ENCODE results near the gene VASH1.
A peak's percentile ranks its signal among the peaks of the same experiment; 100 is the strongest.

Gene VASH1

DNA sequence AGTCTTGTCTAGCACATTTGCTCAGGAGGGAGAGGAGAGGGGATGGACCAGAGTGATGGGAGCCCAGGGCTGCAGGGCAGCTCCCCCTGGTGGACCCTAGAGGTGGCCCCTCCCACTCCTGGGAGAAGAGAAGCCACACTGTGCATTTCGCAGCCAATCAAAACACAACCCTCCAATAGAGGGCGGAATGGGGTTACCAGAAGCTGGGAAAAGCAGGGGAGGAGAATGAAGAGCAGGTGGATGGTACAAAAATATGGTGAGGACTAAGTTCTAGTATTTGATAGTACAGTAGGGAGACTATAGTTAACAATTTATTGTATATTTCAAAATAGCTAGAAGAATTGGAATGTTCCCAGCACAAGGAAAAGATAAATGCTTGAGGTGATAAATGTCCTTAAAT, 23.6 kb downstream of the VASH1 start:
- Histone ChIP-seq H3K4me3 (ENCODE audit: low read depth, low read length) (no peak overlapping the region), H3K27ac (ENCODE audit: extremely low read depth, low read depth, low read length) (no peak overlapping the region), H3K36me3 (ENCODE audit: control insufficient read depth in 2 of 2, insufficient read depth in 1 of 2, low read length in 2 of 2) (peaks cover 12 to 90% of the 10 kb centered on the region in 2 experiments), H3K4me1 (ENCODE audit: control insufficient read depth, insufficient read depth, low read length) (no peaks in the 10 kb centered on the region), H3K9me3 (ENCODE audit: control insufficient read depth, insufficient read depth, low read depth, low read length) (no peaks in the 10 kb centered on the region)
- ChIA-PET POLR2A (interaction anchor here (1.6 kb wide), 1 partner anchor 26 kb away, joined by 3 read pairs; no protein-coding TSS in a partner anchor), CTCF (interaction anchor here (0.5 to 4.6 kb wide), 37 partner anchors 8 to 1097 kb away, joined by 3 to 77 read pairs (median 5); partner anchors contain the start of genes ANGEL1 and LRRC74A)
- 0 out of 2 replicates have a peak, but pooled peaks have one; percentile 34 for TF ChIP-seq ZFHX2 (tag by site-specific recombination; conservative IDR thresholded peaks at IDR 0.05)
- TF ChIP-seq, protein P1, sequence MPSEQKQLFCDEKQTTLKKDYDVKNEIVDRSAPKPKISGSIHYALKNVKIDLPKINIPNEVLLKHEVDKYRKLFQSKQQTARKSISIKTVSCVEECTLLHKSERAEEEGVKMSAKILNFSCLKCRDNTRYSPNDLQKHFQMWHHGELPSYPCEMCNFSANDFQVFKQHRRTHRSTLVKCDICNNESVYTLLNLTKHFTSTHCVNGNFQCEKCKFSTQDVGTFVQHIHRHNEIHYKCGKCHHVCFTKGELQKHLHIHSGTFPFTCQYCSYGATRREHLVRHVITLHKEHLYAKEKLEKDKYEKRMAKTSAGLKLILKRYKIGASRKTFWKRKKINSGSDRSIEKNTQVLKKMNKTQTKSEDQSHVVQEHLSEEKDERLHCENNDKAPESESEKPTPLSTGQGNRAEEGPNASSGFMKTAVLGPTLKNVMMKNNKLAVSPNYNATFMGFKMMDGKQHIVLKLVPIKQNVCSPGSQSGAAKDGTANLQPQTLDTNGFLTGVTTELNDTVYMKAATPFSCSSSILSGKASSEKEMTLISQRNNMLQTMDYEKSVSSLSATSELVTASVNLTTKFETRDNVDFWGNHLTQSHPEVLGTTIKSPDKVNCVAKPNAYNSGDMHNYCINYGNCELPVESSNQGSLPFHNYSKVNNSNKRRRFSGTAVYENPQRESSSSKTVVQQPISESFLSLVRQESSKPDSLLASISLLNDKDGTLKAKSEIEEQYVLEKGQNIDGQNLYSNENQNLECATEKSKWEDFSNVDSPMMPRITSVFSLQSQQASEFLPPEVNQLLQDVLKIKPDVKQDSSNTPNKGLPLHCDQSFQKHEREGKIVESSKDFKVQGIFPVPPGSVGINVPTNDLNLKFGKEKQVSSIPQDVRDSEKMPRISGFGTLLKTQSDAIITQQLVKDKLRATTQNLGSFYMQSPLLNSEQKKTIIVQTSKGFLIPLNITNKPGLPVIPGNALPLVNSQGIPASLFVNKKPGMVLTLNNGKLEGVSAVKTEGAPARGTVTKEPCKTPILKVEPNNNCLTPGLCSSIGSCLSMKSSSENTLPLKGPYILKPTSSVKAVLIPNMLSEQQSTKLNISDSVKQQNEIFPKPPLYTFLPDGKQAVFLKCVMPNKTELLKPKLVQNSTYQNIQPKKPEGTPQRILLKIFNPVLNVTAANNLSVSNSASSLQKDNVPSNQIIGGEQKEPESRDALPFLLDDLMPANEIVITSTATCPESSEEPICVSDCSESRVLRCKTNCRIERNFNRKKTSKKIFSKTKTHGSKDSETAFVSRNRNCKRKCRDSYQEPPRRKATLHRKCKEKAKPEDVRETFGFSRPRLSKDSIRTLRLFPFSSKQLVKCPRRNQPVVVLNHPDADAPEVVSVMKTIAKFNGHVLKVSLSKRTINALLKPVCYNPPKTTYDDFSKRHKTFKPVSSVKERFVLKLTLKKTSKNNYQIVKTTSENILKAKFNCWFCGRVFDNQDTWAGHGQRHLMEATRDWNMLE (tag by site-specific recombination; conservative IDR thresholded peaks at IDR 0.05; ENCODE audit: low read depth): no peak
- TF ChIP-seq, protein P2, sequence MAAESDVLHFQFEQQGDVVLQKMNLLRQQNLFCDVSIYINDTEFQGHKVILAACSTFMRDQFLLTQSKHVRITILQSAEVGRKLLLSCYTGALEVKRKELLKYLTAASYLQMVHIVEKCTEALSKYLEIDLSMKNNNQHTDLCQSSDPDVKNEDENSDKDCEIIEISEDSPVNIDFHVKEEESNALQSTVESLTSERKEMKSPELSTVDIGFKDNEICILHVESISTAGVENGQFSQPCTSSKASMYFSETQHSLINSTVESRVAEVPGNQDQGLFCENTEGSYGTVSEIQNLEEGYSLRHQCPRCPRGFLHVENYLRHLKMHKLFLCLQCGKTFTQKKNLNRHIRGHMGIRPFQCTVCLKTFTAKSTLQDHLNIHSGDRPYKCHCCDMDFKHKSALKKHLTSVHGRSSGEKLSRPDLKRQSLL (tag by site-specific recombination; IDR thresholded peaks at IDR 0.05): no peak
- TF ChIP-seq GLIS1 (tag by site-specific recombination; IDR thresholded peaks at IDR 0.05): 0 out of 2 replicates have a peak, but pooled peaks have one; percentile 15
- TF ChIP-seq, protein P3, sequence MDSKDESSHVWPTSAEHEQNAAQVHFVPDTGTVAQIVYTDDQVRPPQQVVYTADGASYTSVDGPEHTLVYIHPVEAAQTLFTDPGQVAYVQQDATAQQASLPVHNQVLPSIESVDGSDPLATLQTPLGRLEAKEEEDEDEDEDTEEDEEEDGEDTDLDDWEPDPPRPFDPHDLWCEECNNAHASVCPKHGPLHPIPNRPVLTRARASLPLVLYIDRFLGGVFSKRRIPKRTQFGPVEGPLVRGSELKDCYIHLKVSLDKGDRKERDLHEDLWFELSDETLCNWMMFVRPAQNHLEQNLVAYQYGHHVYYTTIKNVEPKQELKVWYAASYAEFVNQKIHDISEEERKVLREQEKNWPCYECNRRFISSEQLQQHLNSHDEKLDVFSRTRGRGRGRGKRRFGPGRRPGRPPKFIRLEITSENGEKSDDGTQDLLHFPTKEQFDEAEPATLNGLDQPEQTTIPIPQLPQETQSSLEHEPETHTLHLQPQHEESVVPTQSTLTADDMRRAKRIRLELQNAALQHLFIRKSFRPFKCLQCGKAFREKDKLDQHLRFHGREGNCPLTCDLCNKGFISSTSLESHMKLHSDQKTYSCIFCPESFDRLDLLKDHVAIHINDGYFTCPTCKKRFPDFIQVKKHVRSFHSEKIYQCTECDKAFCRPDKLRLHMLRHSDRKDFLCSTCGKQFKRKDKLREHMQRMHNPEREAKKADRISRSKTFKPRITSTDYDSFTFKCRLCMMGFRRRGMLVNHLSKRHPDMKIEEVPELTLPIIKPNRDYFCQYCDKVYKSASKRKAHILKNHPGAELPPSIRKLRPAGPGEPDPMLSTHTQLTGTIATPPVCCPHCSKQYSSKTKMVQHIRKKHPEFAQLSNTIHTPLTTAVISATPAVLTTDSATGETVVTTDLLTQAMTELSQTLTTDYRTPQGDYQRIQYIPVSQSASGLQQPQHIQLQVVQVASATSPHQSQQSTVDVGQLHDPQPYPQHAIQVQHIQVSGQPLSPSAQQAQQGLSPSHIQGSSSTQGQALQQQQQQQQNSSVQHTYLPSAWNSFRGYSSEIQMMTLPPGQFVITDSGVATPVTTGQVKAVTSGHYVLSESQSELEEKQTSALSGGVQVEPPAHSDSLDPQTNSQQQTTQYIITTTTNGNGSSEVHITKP (tag by site-specific recombination; IDR thresholded peaks at IDR 0.05): 0 out of 2 replicates have a peak, but pooled peaks have one; percentile 27
- TF ChIP-seq ZNF341 (tag by site-specific recombination; IDR thresholded peaks at IDR 0.05; ENCODE audit: low read depth): peak; percentile 81
- TF ChIP-seq SP3 (tag by site-specific recombination; IDR thresholded peaks at IDR 0.05): peak; percentile 56; the same call in 1 of the 2 replicates
- TF ChIP-seq ZNF654 (tag by site-specific recombination; IDR thresholded peaks at IDR 0.05; ENCODE audit: low read depth): peak; percentile 39; the same call in 1 of the 2 replicates
- TF ChIP-seq SP2 (tag by site-specific recombination; IDR thresholded peaks at IDR 0.05): peak; percentile 43; the same call in 1 of the 2 replicates
- no peak for TF ChIP-seq ZNF837 (tag by site-specific recombination; IDR thresholded peaks at IDR 0.05)
- TF ChIP-seq ZNF600 (tag by site-specific recombination; IDR thresholded peaks at IDR 0.05): 0 out of 2 replicates have a peak, but pooled peaks have one; percentile 20
- no peak for TF ChIP-seq ZNF473 (tag by site-specific recombination; IDR thresholded peaks at IDR 0.05)
- TF ChIP-seq, protein P4, sequence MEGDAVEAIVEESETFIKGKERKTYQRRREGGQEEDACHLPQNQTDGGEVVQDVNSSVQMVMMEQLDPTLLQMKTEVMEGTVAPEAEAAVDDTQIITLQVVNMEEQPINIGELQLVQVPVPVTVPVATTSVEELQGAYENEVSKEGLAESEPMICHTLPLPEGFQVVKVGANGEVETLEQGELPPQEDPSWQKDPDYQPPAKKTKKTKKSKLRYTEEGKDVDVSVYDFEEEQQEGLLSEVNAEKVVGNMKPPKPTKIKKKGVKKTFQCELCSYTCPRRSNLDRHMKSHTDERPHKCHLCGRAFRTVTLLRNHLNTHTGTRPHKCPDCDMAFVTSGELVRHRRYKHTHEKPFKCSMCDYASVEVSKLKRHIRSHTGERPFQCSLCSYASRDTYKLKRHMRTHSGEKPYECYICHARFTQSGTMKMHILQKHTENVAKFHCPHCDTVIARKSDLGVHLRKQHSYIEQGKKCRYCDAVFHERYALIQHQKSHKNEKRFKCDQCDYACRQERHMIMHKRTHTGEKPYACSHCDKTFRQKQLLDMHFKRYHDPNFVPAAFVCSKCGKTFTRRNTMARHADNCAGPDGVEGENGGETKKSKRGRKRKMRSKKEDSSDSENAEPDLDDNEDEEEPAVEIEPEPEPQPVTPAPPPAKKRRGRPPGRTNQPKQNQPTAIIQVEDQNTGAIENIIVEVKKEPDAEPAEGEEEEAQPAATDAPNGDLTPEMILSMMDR (tag by site-specific recombination; IDR thresholded peaks at IDR 0.05): peak; percentile 89
- TF ChIP-seq WT1 (tag by site-specific recombination; IDR thresholded peaks at IDR 0.05): no peak
- TF ChIP-seq FEZF1 (tag by site-specific recombination; IDR thresholded peaks at IDR 0.05): peak; percentile 76
- TF ChIP-seq, protein P5, sequence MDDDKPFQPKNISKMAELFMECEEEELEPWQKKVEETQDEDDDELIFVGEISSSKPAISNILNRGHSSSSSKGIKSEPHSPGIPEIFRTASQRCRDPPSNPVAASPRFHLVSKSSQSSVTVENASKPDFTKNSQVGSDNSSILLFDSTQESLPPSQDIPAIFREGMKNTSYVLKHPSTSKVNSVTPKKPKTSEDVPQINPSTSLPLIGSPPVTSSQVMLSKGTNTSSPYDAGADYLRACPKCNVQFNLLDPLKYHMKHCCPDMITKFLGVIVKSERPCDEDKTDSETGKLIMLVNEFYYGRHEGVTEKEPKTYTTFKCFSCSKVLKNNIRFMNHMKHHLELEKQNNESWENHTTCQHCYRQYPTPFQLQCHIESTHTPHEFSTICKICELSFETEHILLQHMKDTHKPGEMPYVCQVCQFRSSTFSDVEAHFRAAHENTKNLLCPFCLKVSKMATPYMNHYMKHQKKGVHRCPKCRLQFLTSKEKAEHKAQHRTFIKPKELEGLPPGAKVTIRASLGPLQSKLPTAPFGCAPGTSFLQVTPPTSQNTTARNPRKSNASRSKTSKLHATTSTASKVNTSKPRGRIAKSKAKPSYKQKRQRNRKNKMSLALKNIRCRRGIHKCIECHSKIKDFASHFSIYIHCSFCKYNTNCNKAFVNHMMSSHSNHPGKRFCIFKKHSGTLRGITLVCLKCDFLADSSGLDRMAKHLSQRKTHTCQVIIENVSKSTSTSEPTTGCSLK (tag by site-specific recombination; IDR thresholded peaks at IDR 0.05): no peak
- no peak for TF ChIP-seq ZNF335 (tag by site-specific recombination; conservative IDR thresholded peaks at IDR 0.05)
- no peak for TF ChIP-seq SALL2 (tag by site-specific recombination; IDR thresholded peaks at IDR 0.05; ENCODE audit: borderline replicate concordance)
- no peak for TF ChIP-seq ZBTB7A (tag by site-specific recombination; IDR thresholded peaks at IDR 0.05; ENCODE audit: low read depth)
- 0 out of 2 replicates have a peak, but pooled peaks have one; percentile 34 for TF ChIP-seq ZNF2 (tag by site-specific recombination; IDR thresholded peaks at IDR 0.05)
- no peak for TF ChIP-seq ZNF223 (tag by site-specific recombination; IDR thresholded peaks at IDR 0.05)
- no peak for TF ChIP-seq ZNF529 (tag by site-specific recombination; IDR thresholded peaks at IDR 0.05; ENCODE audit: insufficient replicate concordance)
